Activated CD4-positive, CD25-positive, alpha-beta regulatory T cell treated with anti-CD3 and anti-CD28 coated beads, Interleukin-2, amount 50 U/mL, for 24 hours (primary cell): ENCODE results near the gene ZNF573.
"Not testable (repeated sequence)": the region's sequence is repeated elsewhere in the genome, so short reads cannot be mapped to it uniquely, and the experiment has no call there.

Source experiments
- ATAC-seq, 2 donors: fragments of 150-1000 bp; cut with Tn5 transposase; one replicate each; pipeline ENCODE4 v1.10.0; 2021; ENCODE audit warnings: mild to moderate bottlenecking in 1 of 2, moderate library complexity in 1 of 2

Gene ZNF573

DNA sequence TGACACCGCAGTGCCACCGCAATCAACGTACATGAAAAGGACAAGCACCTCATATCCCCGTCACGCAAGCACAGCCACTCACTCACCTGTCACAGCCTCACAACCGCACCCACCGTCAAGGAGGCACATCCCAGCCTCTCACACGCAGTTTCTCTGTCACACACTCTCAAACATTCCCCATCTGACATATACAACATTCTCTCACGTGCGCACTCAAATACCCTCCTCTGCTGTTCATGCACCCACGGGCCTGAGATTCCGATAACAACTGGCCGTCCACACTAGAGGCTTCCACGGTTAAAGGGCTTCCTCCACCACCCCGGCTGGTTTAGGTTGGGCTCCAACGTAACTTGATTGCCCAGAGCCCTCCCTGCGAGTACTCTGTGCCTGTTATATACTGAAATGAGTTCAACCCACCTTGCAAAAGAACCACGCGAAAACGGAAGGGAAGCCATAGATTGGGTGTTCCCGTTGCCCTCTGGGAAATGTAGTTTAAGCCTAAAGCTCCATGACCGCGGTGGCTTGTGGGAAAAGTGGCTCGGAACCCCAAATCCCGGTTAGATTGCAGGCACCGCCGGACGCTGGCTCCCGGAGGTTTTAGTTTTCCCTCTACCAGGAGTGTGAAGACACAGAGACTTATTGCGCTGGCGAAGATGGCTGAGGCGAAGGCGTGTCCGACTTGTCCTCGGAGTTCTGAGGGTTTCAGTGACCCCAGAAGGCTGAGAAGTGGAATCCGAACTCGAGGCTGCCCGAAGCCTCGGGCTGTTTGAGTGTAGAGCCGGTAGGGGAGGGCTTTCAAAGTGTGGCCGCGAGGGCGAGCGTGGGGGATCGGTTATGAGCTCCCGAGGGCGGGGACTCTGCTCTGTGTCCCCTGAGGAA, at the start of gene ZNF573:
ZNF573 (minus strand) TSS at position 460 of the 879 bp plus-strand sequence. CDS start 5,857 bp downstream, outside the sequence.
- ATAC-seq, result peak; percentile 85 to 87

DNA sequence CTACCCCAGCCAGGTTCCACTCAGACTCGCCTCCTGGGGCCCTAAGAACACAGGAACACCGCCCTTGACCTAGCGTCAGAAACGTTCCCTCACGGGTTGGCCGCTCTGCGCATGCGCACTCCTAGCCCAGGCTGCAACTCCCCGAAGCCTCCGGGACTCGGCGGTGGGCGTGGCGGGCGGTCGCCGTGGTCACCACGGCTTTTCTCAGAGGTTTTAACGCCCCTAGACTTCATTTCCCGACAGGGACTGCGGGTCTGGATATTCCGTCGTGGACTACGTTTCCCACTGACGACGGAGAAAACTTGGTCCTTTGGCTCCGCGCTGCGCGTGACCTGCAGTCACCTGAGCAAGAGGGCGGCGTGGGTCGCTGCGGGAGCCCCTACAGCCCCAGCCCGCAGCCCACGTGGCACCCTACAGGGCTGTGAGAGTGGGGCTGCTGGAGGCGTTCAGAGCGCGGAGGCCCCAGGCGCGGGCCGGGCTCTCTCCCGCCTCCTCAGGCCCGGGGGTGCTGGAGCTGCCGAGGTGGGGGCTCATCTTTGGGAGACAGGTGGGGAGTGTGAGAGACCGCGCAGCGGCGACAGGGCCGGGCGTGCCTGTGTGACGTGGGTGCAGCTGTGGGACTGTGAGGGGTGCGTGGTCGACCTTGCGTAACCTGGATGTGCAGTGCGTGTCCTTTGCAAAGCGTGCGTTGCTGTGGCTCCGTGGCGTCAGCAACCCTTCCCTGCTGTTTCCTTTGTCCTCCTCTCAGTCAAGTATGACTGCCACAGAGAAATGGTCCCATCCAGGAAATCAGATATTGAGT, 38.0 kb upstream of the ZNF573 start:
- peak in 1 of 2 donors; percentile 9 for ATAC-seq

DNA sequence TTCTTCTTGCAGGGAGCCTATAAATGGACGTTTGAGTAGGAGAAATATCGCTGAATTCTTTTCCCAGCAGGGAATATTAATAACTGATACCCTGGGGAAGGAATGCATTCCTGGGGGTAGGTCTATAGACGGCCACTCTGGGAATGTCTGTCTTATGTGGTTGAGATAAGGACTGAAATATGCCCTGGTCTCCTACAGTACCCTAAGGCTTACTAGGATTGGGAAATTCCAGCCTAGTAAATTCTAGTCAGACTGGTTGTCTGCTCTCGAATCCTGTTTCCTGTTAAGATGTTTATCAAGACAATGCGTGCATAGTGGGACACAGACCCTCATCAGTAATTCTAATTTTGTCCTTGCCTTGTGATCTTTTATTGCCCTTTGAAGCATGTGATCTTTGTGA, 36.2 kb upstream of the ZNF573 start:
- not testable (repeated sequence) for ATAC-seq

DNA sequence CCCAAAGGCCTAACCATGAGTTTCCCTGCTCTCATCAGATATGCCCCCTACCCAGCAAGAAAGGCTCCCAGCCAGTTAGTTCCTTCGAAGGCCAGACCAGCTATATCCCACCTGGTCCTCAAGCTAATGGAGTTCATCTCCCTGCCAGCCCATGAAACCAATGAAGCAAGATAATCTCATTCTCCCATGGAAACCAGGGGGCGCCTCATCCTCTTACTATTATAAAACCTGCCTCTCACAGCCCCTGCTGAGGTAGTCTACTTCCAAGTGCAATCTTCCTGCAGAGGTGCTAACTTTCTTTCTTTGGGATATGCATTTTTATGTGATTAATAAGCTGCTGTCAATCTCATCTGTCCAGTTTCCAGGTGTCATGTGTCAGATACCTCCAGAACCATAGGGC, 34.0 kb upstream of the ZNF573 start:
- ATAC-seq, result no peak

DNA sequence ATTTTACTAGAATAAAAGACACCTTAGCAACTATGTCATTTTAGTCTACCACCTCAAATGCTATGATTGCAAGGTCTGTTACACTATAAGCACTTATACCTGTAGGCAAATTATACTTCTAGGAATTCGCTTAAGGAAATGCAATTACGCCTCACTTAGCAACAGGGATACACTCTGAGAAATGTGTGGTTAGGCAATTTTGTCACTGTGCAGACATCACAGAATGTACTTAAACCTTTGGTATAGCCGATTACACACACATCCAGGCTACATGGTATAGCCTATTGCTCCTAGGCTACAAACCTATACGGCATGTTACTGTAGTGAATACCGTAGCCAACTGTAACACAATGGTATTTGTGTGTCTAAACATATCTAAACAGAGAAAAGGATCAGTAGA, 30.0 kb upstream of the ZNF573 start:
- no peak for ATAC-seq

DNA sequence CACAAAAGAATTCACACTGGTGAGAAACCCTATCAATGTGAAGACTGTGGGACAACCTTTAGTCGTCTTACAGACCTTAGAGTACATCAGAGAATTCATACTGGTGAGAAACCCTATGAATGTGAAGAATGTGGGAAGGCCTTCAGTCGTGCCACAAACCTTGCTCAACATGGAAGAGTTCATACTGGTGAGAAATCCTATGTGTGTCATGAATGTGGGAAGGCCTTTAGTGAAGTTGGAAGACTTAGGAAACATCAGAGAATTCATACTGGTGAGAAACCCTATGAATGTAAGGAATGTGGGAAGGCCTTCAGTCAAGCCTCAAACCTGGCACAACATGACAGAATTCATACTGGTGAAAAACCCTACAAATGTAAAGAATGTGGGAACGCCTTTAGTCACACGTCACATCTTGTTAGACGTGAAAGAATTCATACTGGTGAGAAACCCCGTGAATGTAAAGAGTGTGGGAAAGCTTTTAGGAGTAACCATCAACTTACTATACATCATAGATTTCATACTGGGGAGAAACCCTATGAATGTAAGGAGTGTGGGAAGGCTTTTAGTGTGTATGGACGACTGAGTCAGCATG, 24.0 kb upstream of the ZNF573 start:
- ATAC-seq, result no peak

DNA sequence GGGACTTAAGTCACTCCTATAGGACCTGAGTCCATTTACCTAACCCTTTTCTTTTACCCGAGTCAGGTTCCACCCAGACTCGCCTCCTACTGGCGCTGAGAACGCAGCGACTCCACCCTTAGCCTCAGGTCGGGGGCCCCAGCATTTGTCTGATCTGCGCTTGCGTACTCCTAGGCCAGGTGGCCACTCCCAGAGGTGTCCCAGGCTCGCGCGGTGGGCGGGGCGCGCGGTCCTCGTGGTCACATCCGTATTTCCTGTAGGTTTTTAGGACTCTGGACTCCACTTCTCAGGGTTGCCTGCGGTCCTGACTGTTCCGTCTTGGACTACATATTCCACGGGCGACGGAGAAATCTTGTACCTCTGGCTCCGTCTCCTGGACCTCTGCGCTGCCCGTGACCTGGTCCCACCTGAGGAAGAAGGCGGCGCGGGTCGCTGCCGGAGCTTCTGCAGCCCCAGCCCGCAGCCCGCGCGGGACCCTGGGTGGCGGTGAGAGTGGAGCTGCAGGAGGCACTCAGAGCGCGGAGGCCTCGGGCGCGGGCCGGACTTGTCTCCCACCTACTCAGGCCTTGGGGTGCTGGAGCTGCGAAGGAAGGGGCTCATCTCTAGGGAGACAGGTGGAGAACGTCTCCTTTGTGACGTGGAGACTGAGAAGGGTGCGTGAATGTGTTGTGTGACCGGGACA, 11.0 kb upstream of the ZNF573 start:
- ATAC-seq, result no peak

DNA sequence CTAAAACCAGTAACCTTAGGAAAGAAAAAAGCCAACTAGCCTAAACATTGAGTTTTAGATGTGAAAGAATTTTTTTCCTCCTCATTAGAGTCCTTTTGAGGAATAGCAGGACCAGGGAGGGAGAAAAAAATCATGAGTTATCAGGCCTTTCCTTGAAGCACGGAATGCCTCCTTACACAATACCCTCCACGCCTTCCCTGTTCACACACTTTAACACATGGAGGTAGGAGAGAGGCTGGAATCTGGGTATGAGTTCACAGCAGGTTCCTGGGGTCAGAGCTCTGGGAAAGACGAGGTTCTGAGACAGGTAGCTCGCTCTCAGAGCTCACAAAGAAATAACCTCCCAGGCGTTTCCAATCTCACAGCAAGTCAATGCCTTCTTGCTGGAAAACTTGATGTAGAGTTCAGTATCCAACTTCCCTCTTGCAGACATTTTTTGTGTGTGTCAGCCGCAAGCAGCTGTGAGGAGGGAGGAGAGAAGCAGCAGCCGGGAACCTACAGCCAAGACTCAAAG, 716 bp downstream of the ZNF573 start:
- no peak for ATAC-seq

DNA sequence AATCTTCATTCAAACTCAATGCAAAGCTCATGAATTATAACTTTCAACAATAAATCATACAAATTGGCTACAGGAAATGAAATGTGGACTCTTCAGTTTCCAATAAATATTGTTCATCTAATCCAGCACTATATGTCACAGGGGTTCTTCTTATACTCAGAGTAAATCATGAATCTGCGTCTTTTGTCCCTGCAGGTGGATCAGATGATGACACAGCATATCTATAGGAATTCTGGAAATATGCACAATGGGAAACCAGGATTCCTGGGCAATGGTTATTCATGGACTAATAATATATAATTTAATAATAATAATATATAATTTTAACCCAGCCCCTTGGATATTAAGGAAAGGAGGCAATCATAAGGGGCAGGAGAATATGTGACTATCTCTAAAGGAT, 8.4 kb downstream of the ZNF573 start:
- ATAC-seq, result no peak

DNA sequence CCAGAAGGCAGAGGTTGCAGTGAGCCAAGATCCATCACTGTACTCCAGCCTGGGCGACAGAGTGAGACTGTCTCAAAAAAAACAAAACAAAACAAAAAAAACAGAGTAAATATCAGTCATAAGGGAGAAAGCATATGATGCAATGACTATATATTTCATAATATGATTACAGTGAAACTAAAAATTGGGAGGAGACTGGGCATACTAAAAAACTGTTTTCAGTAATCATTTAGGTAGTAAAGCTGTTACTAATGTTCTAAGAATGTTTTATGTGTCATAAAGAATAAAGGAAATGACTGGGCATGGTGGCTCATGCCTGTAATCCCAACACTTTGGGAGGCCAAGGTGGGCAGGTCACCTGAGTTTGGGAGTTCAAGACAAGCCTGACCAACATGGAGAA, 15.9 kb downstream of the ZNF573 start:
- peak; percentile 63 to 64 for ATAC-seq

DNA sequence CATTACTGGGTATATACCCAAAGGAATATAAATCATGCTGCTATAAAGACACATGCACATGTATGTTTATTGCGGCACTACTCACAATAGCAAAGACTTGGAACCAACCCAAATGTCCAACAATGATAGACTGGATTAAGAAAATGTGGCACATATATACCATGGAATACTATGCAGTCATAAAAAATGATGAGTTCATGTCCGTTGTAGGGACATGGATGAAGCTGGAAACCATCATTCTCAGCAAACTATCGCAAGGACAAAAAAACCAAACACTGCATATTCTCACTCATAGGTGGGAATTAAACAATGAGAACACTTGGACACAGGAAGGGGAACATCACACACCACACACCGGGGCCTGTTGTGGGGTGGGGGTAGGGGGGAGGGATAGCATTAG, 21.7 kb downstream of the ZNF573 start:
- not testable (repeated sequence) for ATAC-seq

DNA sequence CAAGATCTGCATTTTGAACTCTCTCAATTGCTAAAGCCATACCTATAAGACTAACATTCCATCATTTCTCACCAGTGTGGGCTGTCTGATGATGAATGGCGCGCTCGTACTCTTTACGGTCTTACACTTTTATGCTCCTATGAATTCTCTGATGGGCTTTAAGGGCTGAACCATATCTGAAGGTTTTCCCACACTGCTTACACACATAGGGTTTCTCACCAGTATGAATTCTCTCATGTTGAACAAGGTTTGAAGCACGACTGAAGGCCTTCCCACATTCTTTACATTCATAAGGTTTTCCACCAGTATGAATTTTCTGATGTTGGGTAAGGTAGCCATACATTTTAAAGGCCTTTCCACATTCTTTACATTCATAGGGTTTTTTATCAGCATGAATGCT, 41.0 kb downstream of the ZNF573 start:
- no peak for ATAC-seq

DNA sequence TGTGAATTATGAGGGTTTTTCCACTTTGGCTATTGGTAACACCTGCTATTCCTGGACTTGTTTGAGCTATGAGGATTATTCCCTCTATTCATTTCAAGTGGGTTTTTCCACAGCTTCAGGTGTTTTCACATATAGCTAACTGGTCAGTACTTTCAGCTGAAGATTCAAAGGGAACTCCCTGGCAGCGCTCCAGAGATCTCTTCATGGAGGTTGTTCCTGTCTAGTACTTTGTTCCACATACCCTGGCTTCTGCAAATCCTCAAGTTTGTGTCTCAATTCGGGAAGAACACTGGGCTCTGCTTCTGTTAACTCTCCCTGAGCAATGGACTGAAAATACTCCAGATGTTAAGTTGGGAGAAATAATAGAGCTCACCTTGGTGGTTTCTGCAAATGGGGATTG, 54.2 kb downstream of the ZNF573 start:
- no peak for ATAC-seq

DNA sequence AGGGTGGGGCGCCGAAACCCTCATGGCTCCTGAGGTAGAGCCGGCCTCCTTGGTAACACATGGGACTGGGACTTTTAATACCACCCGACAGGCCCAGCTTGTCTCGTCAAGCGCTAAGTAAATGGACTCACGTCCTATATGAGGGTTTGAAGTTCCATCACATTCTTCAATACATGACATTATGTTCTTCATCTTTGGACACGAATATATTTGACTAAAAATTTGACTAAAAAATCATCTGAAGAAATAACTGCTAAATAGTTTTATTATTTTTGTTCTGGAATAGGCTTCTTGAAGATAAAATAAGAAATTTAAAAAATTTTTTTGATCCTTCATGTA, 59.5 kb downstream of the ZNF573 start:
- no peak for ATAC-seq

DNA sequence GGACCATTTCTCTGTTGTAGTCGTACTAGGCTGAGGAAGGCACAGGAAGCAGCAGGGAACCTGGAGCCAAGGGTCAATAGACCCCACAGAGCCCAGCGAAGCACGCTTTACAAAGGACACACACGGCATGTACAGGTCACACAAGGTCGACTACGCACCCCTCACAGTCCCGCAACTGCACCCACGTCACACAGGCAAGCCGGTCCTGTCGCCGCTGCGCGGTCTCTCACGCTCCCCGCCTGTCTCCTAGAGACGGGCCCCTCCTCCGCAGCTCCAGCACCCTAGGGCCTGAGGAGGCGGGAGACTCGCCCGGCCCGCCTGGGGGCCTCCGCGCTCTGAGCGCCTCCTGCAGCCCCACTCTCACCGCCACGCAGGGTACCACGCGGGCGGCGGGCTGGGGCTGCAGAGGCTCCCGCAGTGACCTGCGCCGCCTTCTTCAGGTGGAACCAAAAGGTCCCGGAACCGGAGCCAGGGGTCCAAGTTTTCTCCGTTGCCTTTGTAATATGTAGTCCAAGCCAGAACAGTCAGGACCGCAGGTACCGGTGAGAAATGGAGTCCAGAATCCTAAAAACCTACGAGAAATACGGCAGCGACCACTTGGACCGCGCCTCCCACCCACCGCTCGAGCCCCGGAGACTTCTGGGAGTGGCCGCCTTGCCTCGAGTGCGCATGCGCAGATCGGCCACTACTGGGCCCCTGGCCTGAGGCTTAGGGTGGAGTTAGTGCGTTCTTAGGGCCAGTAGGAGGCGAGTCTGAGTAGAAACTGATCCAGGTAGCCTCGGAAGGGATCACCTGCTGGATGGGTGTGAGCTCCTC, 60.1 kb downstream of the ZNF573 start, which contains the start of gene ZNF607:
ZNF607 (minus strand) TSS at position 651 of the 816 bp plus-strand sequence. CDS start 8,143 bp downstream, outside the sequence.
- ATAC-seq, result peak; percentile 90 to 93

DNA sequence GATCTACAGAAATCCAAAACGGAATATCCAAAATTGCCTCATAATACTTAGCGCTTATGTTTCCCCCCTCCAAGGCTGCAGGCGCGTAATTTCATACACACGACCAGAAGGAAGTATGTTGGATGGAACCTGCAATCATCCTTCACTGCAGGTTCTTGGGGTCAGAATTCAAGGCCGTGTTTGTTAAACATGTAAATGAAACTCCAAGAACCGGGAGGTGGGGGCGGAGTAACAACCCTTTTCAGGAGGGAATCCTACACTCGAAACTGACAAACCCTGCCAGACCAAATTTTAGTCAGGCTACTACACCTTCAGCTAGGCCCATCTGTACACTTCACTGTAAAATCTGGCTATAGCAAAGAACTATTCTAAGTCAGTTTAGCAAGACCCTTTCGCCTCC, 61.1 kb downstream of the ZNF573 start:
- ATAC-seq, result no peak

DNA sequence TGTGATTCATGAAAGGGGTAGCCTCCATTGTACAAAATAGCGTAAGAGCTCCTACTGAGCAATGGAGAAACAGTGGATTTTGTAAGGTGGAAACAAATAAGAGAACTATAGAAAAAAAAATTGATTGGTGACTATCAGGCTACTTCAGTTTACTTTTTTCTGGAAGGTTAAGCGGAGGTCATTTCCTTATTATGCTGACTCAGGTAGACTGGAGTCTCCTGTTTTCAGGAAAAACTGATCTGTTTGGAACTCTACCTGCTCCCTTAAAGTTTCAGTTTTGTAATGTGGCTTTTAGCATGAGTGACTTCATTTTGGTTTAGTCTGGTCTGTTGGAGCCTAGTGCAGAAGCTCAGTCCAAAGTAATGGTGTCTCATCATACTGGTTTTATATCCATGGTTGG, 63.2 kb downstream of the ZNF573 start:
- ATAC-seq, result no peak

DNA sequence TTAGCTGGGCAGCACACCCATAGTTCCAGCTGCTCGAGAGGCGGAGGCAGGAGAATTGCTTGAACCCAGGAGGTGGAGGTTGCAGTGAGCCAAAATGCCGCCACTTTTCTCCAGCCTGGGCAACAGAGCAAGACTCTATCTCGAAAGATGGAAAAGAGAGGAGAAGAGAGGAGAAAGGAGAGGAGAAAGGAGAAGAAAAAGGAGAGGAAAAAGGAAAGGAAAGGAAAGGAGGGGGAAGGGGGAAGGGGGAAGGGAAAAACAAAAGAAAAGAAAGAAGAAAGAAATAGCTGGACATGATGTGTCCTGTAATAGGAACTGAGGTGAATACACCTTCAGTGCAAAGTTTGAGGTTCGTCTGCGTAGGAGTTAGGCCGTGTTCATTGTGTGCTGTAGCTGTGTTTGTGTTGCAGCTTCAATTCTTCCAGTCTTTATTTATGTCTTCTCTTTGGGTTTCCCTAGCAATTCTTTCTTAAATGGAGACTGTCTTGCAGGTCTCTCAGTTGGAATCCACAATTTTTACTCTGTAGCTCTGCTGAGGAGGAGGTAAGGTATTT, 73.3 kb downstream of the ZNF573 start:
- ATAC-seq, result no peak

DNA sequence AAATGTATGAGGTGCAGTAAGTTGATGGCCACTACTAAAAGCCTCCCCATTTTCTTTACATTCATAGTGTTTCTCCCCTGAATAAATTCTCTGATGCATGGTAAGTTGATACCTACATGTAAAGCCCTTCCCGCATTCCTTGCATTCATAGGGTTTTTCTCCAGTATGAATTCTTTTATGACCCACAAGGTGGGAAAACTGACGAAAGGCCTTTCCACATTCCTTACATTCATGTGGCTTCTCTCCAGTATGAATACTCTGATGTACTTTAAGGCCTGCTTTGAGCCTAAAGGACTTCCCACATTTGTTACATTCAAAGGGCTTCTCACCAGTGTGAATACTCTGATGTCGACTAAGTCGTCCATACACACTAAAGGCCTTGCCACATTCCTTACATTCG, 80.3 kb downstream of the ZNF573 start:
- ATAC-seq, result no peak

DNA sequence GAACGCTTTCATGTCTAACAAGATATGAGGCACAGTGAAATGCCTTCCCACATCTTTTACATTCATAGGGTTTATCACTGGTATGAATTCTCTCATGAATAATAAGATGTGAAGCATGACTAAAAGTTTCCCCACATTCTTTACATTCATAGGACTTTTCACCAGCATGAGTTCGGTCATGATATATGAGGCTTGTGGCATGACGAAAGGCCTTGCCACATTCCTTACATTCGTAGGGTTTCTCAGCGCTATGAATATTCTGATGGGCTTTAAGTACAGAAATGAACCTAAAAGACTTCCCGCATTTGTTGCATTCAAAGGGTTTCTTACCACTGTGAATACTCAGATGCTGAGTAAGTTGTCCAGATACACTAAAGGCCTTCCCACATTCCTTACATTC, 81.2 kb downstream of the ZNF573 start:
- ATAC-seq, result no peak

DNA sequence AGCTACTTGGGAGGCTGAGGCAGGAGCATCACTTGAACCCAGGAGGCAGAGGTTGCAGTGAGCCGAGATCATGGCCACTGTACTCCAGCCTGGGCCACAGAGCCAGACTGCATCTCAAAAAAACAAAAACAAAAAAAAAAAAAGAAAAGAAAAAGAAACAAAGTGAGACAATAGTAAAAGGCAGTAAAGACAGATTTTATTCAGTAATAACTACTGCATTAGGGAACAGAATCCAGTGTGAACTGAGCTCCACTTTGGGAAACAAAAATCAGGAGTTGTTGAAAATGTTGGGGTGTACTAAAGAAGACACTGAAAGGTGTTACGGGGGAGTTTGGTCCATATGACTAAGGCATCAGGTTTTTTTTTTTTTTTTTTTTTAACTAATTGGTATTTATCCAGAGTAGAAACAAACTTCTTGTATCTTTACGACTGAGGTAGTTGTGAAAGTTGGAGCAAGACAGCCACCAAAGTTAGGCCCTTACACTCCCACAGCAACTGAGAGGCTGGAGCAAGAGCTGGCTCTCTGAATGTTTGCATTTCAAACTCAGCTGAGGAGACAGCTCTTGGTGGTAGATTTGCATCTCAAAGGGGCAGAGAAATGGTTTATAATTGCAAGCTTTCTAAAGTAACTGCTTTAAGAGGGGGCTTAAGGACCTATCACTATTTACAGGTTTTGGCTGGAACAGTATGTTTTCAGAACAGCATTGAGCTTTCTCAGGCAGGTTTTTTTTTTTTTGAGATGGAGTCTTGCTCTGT, 84.1 kb downstream of the ZNF573 start:
- ATAC-seq, result no peak
